CD4-positive, alpha-beta T cell treated with Interleukin-4 for 4 hours (primary cell): ENCODE measurements around the gene LZTS2.
"Not testable (repeated sequence)": the region's sequence is repeated elsewhere in the genome, so short reads cannot be mapped to it uniquely, and the experiment has no call there.

Source experiments
- DNase-seq: peaks from one replicate; pipeline ENCODE4 v3.0.0-alpha.2; 2020

Gene LZTS2

DNA sequence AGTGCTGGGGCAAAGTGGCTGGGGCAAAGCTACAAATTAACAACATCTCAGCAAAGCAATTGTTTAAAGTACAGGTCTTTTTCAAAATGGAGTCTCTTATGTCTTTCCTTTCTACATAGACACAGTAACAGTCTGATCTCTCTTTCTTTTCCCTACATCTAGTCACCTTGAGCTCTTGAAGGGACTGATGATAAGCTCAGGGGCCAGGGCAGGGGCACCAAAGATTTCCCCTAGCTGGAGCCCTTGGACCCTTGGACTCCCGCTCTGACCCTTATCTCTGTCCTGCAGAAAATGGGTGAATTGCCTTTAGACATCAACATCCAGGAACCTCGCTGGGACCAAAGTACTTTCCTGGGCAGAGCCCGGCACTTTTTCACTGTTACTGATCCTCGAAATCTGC lies 34.8 kb downstream of the LZTS2 start:
- not testable (repeated sequence) for DNase-seq

DNA sequence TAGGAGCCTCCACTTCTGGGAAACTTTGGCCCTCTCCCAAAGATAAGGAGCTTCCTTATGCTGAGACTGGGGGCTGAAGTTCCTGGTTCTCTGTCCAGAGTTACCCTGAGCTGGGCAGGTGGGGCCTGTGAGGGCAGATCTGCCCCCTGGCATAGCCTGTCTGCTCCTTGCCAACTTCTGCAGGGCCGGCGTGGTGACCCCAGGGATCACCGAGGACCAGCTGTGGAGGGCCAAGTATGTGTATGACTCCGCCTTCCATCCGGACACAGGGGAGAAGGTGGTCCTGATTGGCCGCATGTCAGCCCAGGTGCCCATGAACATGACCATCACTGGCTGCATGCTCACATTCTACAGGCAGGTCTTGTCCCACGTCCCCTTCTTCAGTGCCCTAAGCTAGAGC lies 35.7 kb downstream of the LZTS2 start:
- DNase-seq, result no peak

DNA sequence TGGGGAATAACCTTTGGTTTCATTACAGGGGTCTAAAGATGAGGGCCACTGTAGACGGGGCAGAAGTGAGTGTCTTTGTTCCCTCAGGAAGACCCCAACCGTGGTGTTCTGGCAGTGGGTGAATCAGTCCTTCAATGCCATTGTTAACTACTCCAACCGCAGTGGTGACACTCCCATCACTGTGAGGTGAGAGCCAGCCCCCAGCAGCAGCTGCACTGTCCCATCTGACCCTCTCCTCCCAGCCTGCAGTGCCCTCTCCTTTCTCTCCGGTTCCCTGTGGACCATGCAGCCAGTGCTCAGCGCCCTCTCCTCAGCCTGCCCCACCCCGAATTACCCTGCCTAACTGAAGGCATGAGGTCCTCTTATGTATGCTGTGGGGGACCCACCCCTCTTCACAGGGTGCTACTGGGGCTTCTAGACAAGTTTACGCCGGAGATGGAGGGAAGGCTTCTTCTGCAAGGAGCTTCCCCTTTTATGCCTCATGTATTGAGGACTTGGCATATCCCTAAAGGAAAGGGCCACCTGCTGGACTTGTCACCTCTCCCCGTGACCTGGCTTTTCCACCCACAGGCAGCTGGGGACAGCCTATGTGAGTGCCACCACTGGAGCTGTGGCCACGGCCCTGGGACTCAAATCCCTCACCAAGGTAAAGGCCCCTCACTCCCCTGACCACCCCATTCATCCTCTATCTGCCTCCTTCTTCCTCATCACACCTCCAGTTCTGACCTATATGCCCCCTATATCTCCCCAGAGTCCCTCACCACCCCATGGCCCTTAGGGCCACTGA lies 36.5 kb downstream of the LZTS2 start:
- no peak for DNase-seq

DNA sequence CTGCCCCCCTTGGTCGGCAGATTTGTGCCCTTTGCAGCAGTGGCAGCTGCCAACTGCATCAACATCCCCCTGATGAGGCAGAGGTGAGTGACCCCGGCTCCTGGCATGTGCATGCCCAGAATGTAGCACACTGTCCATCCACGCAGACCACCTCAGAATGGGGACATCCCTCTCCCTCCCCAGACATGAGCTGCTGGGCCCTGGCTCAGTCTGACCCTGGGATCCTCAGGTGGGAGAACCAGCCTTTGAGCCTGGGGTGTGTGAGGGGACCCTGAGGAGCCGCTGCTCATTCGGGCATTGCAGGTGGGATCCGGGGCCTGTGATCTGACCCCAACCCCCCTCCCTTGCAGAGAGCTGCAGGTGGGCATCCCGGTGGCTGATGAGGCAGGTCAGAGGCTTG lies 37.1 kb downstream of the LZTS2 start:
- DNase-seq, result no peak

DNA sequence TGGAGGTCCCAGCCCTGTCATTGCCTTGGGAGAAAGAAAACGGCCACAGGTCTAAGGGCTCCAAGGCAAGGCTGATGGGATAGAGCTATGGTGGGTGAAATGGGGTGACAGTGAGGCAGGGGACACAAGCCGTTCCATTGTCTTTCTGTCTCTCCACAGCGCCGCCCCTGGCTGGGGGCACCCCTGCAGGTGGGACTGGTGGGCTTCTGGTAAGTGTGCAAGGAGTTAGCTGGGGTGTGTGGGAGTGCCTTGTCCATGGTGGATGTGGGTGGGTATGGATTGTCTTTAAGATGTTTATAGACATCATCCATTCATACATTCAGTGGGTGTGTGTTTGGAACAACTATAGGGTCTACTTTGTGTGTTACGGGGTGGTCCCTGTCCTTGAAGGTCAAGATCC lies 38.9 kb downstream of the LZTS2 start:
- DNase-seq, result no peak

DNA sequence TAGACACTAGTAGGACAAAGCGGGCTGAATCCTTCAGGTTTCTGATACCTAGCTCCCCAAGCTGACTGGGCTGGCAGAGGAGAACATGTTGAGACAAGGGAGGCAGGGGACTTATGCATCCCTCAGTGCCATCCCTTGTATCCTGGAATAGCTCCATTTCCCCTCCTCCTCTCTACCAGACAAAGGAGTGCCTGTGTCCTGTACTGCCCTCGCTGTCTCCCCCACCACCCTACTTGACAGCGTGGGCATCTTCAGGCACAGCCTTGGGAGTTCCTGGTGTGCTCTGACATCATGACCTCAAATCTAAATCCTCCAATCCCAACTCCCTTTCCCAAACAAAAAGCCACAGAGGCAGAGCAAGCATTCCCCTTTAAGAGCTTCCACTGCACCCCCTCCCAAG lies 40.5 kb downstream of the LZTS2 start:
- no peak for DNase-seq

DNA sequence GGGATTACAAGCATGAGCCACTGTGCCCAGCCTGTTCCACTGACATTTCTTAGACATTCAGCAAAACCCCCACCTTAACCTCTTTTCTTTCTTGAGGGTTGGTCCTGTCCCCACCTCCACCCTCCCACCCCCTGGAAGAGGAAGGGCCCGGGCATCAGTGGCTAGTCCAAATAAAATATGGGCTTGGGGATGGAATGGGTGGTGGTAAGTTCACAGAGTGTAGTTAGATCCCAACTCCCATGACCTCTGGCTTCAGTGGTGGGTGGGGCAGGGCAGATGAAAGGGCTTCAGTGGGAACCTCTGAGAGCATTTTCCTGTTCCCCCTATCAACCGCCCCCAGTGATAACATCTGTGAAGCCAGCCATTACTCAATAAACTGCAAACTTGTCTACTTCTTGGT lies 41.2 kb downstream of the LZTS2 start:
- DNase-seq, result no peak

DNA sequence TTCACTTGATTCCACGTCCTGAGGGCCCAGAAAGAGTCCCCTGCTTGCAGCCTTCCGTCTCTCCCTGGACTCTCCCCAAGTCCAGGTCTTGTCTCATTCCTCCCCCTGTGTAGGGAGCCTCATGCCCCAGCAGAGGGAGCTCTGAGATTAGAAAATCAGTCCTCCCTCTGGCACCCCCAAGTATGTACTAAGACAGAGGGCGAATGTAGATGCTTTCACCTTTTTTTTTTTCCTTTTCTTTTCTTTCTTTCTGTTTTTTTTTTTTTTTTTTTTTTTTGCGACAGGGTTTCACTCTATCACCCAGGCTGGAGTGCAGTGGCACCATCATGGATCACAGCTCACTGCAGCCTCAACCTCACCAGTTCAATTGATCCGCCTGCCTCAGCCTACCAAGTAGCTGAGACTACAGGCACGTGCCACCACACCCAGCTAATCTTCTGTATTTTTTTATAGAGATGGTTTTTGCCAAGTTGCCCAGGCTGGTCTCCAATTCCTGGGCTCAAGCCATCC lies 41.7 kb downstream of the LZTS2 start:
- DNase-seq, result peak; percentile 81

DNA sequence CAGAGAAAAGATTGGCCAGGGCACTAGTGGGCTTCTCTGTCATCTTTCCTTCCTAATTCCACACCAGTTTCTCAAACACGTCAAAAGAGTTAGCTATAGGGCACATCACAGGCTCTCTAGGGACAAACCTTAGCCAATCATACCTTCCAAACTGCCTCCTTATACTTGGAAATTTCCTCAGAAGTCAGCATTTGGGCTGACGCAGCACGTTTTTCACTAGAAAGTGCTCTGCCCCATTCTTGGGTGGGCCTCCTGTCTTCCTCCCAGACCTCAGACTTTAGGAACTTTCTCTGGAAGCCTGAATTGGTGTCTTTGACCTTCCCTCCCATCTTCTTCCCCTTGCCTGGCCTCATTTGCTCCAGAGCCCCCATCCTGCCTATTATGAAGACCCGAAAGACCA lies 42.5 kb downstream of the LZTS2 start:
- no peak for DNase-seq

DNA sequence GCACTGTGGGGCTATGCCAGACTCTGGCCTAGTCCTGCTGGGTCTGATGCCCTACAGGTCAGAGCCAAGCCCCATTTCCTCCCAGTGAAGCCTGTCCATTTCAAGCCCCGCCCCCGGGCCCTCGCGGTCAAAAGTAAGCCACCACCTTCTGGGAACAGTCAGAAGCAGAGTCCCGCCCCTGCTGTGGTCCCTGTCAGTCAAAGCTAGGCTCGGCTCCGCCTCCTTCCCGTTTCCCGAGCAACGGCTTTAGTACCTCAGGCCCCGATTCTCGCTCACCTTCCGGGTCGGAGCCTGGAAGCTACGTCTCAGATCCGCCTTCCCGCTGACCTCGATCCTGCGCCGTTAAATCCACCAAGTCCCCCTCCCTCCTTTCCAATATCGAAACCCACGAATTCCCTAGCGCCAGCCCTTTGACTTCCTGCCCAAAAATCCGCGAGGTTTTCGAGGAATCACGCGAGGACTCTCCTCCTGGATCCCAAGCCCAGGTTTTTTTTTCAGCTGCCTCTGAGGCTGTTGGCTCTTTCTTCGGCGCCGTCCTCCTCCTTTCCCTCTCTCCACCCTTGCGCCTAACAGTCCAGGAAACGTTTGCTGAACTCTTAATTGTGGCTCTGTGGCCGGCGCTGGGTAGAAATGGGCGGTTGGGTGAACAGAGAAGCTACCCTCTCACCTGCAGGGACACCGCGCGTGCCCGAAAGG lies 43.2 kb downstream of the LZTS2 start:
- peak; percentile 83 for DNase-seq

DNA sequence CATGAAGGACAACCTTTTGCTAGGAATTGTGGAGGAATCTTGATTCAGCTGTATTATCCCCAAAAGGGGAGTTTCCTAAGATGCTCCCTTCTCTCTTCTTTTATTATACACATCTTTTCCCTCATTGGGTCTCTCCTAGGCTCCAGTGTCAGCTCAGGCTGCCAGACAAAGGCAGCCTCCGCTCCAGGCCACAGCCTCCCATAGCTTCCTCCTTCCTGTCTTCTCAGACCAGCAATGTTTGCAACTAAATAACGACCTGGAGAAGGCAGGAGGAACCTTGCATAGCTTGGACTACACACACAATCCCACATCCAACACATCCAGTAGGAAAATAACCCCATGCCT lies 43.7 kb downstream of the LZTS2 start:
- DNase-seq, result no peak

DNA sequence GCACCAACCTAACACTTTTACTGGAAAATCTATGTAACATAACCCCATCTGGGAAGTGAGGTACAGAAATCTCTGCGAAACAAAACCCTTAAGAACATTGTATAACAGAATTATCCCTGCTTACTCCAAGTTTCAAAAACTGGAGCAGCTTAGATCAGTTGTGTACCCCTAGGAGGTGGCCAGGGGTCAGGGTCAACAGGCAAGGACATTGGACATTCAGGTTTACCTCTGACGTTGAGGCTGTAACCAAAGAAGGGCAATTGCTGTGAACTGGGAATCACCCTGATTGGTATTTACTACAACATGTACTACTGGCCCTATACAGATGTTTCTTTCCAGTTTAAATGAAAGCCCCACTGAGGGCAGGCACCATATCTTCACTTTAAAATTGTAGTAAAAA lies 44.5 kb downstream of the LZTS2 start:
- DNase-seq, result no peak

DNA sequence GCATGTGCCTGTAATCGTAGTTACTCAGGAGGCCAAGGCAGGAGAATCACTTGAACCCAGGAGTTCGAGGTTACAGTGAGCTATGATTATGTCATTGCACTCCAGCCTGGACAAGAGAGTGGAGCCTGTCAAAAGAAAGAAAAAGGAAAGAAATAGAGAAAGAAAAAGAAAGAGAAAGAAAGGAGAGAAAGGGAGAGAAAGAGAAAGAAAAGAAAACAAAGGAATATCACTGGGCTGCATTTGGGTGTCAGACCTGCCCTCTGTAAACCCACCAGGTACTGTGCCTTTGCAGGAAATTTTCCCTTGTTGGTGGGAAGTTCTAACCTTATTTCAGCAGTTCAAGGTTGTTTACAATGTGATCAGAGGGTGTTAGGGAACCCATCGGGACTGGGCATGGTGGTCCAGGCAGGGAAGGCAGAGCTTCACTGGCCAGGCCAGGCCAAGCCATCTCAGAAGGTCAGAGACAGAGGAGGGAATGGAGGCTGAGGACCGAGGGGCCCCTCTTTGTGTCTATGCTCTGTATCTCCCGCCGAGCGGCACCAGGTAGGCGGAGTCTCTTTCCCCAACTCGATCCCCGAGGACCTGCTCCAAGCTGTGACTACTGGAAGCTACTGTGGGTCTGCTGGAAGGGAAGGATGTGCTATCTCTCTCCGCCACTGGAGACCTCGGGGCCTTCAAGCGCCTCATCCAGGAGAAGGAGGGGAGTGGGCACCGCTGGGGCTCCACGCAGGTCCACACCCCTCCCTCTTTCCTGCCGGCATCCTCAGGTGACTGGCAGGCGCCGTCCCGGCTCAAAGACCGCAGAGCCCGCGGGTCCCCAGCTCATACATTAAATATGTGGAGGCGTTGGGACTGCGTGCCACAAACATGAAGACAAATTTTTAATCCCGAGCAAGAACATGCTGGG lies 47.0 kb downstream of the LZTS2 start:
- no peak for DNase-seq

DNA sequence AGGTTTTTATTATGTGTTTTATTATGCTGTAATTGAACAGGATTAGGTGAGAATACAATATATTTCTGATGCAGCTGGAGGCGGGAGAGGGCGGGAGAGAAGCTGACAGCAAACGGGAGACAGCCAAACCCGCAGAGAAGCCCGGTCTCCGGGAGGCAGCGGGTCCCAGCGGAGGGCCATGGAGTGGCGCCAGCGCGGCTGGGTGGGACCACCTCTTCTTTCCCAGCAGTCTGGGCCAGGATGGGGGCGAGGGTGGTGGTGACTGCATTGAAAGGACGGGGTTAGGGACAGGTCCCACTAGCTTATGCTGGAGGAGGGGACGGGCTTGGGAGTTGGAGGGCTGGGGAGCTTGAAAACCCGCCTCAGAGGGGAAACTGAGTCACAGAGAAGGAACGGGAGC lies 47.7 kb downstream of the LZTS2 start:
- DNase-seq, result no peak

DNA sequence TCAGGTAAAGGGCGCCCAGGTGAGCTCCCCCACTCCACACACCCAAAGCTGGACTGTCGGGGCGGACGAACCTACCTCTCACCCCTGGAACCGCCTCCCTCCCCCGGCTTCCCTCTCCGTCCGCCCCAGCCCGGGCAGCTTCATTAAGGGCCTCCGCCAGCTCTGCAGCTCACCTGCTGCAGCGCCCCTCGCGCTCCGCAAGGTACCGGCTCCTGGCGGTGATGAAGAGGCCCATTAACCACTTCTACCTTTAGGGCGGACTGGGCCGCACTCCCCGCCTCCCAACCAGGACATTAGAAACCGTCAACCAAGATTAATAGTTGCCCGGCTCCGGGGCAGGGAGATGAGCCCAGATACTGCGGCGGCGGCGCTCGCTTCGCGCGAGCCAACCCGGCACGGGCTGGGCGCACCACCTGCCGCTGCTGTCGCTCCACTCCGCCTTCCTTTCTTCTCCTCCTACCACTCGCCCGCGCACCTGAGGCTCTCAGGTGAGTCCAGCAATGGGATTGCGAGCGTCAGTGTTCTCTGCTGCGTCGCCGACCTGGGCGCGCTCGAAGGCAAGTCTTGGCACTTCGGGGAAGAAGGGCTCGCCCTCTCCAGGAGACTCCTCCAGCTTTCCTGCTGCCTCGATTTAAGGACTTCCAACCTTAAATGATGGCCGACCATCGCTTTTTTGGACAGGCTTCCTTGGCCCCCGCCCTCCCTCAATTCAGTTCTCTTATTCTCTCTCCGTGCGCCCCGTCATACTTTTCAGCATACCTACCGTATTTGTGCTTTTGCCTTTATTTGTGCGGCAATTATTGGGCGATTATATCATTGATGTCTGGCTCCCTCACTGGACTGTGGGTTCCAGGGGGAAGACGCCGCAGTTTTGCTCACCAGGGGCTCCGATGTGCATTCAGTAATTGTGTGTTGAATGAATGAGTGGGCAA lies 48.6 kb downstream of the LZTS2 start:
- DNase-seq, result no peak

DNA sequence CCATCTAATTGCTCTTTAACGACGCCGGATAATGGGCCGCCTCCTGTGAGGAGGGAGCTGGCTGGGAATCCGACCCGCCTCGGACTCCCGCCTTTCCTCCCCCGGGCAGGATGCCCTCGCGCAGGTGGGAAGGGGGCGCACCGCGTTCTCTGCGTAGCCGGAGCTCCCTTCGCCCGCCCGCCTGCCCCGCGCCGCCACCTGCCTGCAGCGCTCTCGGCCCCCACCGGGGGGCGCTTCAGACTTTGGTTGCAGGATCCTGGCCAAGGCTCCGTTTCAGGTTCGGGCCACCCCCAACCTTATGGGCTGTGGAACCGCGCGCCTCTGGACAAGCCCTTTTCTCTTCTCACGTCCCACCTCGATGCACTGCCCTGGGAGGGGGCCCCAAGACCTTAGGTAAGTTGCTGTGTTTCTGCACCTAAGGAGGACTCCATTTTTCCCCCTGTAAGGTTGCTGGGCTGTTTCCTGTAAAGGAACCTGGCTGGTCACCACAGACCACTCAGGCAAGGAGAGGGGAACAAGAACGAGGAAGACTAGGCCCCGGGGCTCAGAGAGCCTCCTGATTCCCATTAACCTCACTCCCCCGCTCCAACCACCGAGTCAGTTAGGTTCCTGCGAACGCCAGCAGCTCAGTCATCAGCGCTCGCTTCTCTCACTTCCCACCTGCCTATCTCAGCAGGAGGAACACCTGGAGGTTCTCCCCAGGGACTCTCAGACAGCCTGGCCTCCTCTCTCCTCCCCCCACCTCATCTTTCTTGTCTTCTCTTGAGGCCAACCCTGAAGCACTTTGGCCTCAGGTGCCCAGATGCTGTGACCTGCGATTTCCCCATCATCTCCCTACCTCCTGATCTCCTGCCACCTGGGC lies 50.8 kb downstream of the LZTS2 start:
- DNase-seq, result peak; percentile 68

DNA sequence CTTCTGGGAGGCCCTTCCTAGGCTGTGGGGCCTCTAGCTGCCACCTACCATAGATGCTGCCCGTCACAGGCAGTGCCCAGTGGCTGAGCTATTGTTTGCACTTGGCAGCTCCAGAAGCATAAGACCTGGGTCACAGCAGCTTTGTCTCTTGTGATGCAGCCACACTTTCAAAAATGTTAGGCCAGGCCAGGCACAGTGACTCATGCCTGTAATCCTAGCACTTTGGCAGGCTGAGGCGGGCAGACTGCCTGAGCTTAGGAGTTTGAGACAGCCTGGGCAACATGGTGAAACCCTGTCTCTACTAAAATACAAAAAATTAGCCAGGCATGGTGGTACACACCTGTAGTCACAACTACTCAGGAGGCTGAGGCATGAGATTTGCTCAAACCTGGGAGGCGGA lies 52.7 kb downstream of the LZTS2 start:
- no peak for DNase-seq

DNA sequence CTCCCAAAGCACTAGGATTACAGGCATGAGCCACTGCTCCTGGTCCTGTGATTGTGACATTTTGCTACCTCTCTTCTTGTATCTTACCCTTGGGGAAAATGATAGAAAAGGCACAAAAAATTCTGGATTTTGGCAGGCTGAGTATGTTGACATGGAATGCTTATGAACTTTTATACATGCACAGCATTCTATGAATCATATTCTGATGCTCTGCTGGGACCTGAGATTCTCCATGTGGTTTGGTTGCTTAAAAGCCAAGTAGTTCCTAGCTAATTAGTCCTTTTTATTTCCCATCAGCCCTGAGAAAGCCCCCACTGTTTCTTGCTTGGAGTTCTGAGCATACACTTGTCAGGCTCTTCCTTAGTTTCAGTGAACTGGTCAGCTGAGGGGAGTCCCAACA lies 53.9 kb downstream of the LZTS2 start:
- no peak for DNase-seq

DNA sequence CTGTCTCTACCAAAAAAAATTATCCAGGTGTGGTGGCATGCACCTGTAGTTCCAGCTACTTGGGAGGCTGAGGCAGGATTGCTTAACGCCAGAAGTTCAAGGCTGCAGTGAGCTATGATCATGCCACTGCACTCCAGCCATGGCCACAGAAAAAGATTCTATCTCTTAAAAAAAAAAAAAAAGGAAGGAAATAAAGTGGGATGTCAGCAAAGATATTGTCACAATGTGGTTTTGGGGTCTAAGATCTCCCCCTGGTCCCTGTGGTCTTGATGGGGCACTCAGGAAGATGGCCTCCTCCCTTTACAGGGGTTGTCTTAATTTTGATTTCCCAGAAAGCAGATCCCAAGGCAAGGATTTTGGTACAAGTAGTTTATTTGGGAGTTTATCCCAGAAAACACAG lies 54.7 kb downstream of the LZTS2 start:
- no peak for DNase-seq

DNA sequence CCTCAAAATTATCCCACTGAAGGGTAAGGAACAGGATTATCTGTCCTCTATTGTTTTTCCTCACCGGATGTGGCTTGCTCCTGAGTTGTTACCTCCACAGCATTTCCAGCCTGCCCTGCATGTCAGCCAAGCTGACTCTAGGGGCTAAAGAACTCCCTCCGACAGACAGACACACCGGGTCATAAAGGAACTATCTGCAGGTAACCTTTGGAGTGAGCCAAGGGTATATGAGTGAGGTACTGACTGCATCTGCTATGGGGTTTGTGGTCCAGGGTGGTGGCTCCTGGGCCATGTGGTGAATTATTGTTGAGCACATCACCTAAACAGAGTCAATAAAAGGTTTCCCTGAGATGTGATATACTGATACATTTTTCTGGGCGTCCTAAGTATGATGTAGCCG lies 55.3 kb downstream of the LZTS2 start:
- no peak for DNase-seq

DNA sequence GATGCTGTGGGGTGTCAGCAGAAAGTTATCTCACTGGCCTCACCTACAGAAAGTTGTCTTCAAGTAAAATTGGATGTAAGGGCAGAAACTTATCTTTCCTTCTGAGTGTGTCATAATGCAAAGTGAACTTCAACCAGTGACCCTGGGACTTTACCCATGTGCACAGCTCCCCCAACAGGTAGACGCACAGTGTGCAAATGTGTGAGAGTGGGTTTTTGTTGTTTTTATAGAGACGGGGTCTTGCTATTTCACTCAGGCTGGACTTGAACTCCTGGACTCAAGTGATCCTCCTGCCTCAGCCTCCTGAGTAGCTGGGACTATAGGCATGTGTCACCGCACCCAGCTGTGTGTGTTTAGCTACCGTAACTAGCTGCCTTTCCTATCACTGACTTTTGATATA lies 55.8 kb downstream of the LZTS2 start:
- DNase-seq, result no peak
